ENCODE measurements around the gene ME3.

The ME3 gene

DNA sequence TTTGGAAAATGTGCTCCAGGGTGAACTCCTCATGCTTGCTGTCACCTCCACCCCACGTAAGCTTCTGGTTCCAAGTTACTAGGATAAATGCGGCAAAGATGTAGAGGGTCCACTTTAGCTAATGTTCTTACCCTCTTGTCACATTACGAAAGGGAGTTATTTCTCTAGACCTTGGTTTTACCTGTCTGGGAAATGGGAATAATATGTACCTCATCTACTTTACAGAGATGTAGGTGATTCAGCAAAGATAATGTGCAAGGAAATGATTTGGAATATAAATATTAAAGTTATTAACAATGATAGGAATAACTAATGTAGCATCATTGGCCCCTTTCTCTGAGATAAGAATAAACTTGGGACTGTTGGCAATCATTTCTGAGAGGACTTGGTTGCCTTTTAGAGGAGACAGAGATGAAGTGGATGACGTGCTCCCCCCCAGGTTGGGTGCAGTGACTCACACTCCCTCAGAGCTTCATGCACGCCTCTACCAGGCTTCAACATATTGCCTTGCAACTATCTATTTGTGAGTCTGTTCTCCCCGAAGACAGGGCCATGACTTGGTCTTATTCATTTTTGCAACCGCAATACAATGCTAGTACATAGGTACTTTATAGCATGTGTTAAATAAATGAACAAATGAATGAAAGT, 97.1 kb downstream of the ME3 start:
- H3K9ac ChIP-seq, result no peak overlapping the region
- H3K79me2 ChIP-seq (ENCODE audit: insufficient read depth, low read depth), result no peaks in the 10 kb centered on the region
- H4K20me1 ChIP-seq (ENCODE audit: insufficient read depth), result no peaks in the 10 kb centered on the region
- H3K27ac ChIP-seq, result no peak overlapping the region
- TF ChIP-seq, protein P1, sequence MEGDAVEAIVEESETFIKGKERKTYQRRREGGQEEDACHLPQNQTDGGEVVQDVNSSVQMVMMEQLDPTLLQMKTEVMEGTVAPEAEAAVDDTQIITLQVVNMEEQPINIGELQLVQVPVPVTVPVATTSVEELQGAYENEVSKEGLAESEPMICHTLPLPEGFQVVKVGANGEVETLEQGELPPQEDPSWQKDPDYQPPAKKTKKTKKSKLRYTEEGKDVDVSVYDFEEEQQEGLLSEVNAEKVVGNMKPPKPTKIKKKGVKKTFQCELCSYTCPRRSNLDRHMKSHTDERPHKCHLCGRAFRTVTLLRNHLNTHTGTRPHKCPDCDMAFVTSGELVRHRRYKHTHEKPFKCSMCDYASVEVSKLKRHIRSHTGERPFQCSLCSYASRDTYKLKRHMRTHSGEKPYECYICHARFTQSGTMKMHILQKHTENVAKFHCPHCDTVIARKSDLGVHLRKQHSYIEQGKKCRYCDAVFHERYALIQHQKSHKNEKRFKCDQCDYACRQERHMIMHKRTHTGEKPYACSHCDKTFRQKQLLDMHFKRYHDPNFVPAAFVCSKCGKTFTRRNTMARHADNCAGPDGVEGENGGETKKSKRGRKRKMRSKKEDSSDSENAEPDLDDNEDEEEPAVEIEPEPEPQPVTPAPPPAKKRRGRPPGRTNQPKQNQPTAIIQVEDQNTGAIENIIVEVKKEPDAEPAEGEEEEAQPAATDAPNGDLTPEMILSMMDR (conservative IDR thresholded peaks at IDR 0.05; ENCODE audit: low read depth, low read length), result no peak
- no peaks in the 10 kb centered on the region for H3K27me3 ChIP-seq (ENCODE audit: insufficient read depth, low read depth)
- H3K4me3 ChIP-seq (IDR thresholded peaks at IDR 0.05; ENCODE audit: insufficient read depth, low read depth, low read length), result no peak overlapping the region
- no peaks in the 10 kb centered on the region for H3K4me1 ChIP-seq (ENCODE audit: low read depth, poor library complexity, severe bottlenecking)
- no peak overlapping the region for H3K4me2 ChIP-seq
- no peak overlapping the region for H2AFZ ChIP-seq (ENCODE audit: low read depth)
- H3K36me3 ChIP-seq (ENCODE audit: insufficient read depth), result no peaks in the 10 kb centered on the region

DNA sequence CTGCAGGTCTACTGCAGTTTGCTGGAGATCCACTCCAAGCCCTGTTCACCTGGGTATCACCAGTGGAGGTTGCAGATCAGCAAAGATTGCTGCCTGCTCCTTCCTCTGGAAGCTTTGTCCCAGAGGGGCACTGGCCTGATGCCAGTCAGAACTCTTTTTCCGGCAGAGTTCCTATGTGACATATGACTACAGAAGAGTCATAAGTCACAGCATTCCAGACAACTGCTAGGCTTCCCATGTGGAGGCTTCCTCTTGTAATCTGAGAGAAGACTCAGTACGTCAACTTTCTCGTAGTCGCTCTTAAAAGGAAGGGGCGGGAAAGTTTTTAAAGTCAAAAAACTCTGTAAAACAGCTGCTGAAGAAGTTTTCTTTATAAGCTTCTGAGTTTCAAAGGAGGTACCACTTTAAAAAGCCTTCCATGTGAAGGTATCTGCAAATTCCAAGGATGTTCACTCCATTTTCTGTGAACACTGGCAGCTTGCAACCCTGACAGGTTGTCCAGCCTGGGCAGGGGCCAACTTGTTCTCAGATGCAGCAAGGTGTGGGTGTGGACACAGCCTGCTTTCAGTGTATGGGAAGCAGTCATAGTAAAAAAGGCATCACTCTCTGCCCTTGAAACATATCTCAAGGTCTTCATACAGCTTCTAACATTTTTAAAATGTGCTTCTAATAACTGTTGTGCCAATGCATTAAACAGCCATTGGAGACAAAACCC, 97.8 kb downstream of the ME3 start:
- no peak overlapping the region for H3K4me3 ChIP-seq (IDR thresholded peaks at IDR 0.05; ENCODE audit: insufficient read depth, low read depth, low read length)
- H3K36me3 ChIP-seq (ENCODE audit: insufficient read depth), result no peaks in the 10 kb centered on the region
- no peak overlapping the region for H3K9ac ChIP-seq
- no peak overlapping the region for H3K4me2 ChIP-seq
- H3K27me3 ChIP-seq (ENCODE audit: insufficient read depth, low read depth), result no peaks in the 10 kb centered on the region
- no peak overlapping the region for H3K27ac ChIP-seq
- no peaks in the 10 kb centered on the region for H4K20me1 ChIP-seq (ENCODE audit: insufficient read depth)
- H3K4me1 ChIP-seq (ENCODE audit: low read depth, poor library complexity, severe bottlenecking), result no peaks in the 10 kb centered on the region
- no peaks in the 10 kb centered on the region for H3K79me2 ChIP-seq (ENCODE audit: insufficient read depth, low read depth)
- TF ChIP-seq, protein P1 (conservative IDR thresholded peaks at IDR 0.05; ENCODE audit: low read depth, low read length), result no peak
- H2AFZ ChIP-seq (ENCODE audit: low read depth), result no peak overlapping the region

DNA sequence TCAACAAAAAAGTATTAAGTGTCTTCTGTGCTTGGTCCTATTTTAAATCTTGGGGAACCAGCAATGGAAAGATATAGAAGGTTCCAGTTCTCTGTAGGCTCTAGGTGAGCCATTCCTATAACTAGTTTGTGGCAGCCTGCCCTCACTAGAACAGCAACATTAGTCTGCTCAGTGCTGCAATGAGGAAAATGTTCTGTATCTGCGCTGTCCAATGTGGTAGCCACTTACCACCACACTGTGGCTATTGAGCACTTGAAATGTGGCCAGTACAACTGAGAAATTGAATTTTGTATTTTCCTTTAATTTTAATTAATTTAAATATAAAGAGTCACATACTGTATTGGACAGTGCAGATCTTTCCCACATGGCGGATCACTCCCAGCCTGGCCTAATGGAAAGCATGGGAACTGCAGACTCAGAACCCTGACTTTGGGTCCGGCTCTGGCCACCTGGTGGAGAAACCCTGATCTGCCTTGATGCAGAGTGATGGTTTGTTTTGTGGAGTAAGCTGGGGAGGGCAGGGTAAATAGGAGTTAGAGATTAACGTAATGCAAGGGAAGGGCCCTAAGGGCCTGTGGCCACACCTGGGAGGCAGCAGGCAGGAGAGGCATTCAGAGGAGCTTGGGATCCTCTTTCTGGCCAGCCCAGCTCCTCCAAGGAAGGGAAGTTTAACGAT, 101.0 kb downstream of the ME3 start:
- no peaks in the 10 kb centered on the region for H3K4me1 ChIP-seq (ENCODE audit: low read depth, poor library complexity, severe bottlenecking)
- H3K36me3 ChIP-seq (ENCODE audit: insufficient read depth), result no peaks in the 10 kb centered on the region
- no peak overlapping the region for H3K4me3 ChIP-seq (IDR thresholded peaks at IDR 0.05; ENCODE audit: insufficient read depth, low read depth, low read length)
- no peak overlapping the region for H2AFZ ChIP-seq (ENCODE audit: low read depth)
- no peaks in the 10 kb centered on the region for H3K27me3 ChIP-seq (ENCODE audit: insufficient read depth, low read depth)
- no peak overlapping the region for H3K27ac ChIP-seq
- H3K9ac ChIP-seq, result no peak overlapping the region
- no peaks in the 10 kb centered on the region for H4K20me1 ChIP-seq (ENCODE audit: insufficient read depth)
- H3K4me2 ChIP-seq, result no peak overlapping the region
- H3K79me2 ChIP-seq (ENCODE audit: insufficient read depth, low read depth), result no peaks in the 10 kb centered on the region
- TF ChIP-seq, protein P1 (conservative IDR thresholded peaks at IDR 0.05; ENCODE audit: low read depth, low read length), result peak; percentile 55; the same call in 1 of the 2 replicates

DNA sequence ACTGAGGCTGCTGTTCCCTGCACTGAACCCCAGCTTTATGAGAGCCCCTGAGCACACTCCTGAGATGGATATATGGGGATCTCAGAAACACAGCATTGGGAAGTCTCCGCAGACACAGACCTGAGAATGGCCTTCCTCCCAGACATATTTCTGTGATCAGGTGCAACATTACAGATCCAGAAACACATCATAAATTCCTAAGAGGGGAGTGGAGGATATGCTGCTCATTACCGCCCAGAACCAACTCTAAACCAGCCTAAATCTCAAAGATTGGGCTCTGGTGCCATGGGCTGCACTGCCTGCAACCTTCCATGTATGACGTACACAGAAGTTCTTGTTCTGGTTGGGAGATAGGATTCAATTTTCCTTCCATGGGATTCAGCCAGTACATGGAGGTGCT, 102.0 kb downstream of the ME3 start:
- Histone ChIP-seq H3K4me2 (no peak overlapping the region), H3K27ac (no peak overlapping the region), H3K79me2 (ENCODE audit: insufficient read depth, low read depth) (no peaks in the 10 kb centered on the region), H3K4me3 (IDR thresholded peaks at IDR 0.05; ENCODE audit: insufficient read depth, low read depth, low read length) (no peak overlapping the region), H4K20me1 (ENCODE audit: insufficient read depth) (no peaks in the 10 kb centered on the region), H3K36me3 (ENCODE audit: insufficient read depth) (no peaks in the 10 kb centered on the region), H2AFZ (ENCODE audit: low read depth) (no peak overlapping the region), H3K4me1 (ENCODE audit: low read depth, poor library complexity, severe bottlenecking) (no peaks in the 10 kb centered on the region), H3K9ac (no peak overlapping the region), H3K27me3 (ENCODE audit: insufficient read depth, low read depth) (no peaks in the 10 kb centered on the region)
- TF ChIP-seq, protein P1 (conservative IDR thresholded peaks at IDR 0.05; ENCODE audit: low read depth, low read length), result no peak
